Esophagus muscularis mucosa (tissue), 4 donors: Measurements from ENCODE around the gene AHNAK2.

ENCODE experiments used
- CTCF ChIP-seq, 3 experiments: fragments of 200-600 bp in 2 of 3; fragments of 450-650 bp in 1 of 3; sonication (generic) in 2 of 3; IDR thresholded peaks; one replicate each; pipeline ENCODE4 v1.5.1; 2017 to 2019; ENCODE audit warnings: antibody characterized with exemption in 3 of 3, mild to moderate bottlenecking in 2 of 3, moderate library complexity in 1 of 3
- EP300 ChIP-seq: sonication (generic); formaldehyde crosslinking; IDR thresholded peaks from one replicate; pipeline ENCODE4 v1.6.1; 2017; ENCODE audit warnings: antibody characterized with exemption
- POLR2A ChIP-seq: fragments of 450-650 bp; IDR thresholded peaks from one replicate; pipeline ENCODE4 v1.6.1; 2017; ENCODE audit warnings: antibody characterized with exemption, moderate library complexity, mild to moderate bottlenecking, low read depth
- POLR2AphosphoS5 ChIP-seq, 2 donors: sonication (generic); formaldehyde crosslinking; IDR thresholded peaks; one replicate each; pipeline ENCODE4 v1.6.1; 2017; ENCODE audit warnings: antibody characterized with exemption in 2 of 2

- no peak for TF ChIP-seq CTCF (IDR thresholded peaks at IDR 0.05)
- TF ChIP-seq EP300: no peak
- TF ChIP-seq POLR2A: no peak
- no peak for TF ChIP-seq POLR2AphosphoS5 (IDR thresholded peaks at IDR 0.05)
These were observed 11.2 kb downstream of the AHNAK2 start for GRCh38 chr14:104966981-104967385.
